Mesodermal cell (in vitro differentiated cells): Measurements from ENCODE around the gene NACA.
"Not testable (repeated sequence)": the region's sequence is repeated elsewhere in the genome, so short reads cannot be mapped to it uniquely, and the experiment has no call there.

Experiments
- H3K27ac ChIP-seq: 2 replicates; pipeline ENCODE4 v1.7.0; 2013; ENCODE audit warnings: mild to moderate bottlenecking, low read depth, low read length, moderate library complexity; ENCODE audit not compliant: severe bottlenecking
- H3K36me3 ChIP-seq: 2 replicates; pipeline ENCODE4 v1.7.1; 2013; ENCODE audit warnings: mild to moderate bottlenecking, low read length, moderate library complexity; ENCODE audit not compliant: control insufficient read depth, insufficient read depth
- H3K4me1 ChIP-seq: one replicate; pipeline ENCODE4 v1.7.1; 2013; ENCODE audit warnings: mild to moderate bottlenecking, low read length; ENCODE audit not compliant: insufficient read depth, control insufficient read depth, poor library complexity, severe bottlenecking
- H3K4me3 ChIP-seq: 2 replicates; pipeline ENCODE4 v1.7.0; 2013; ENCODE audit warnings: low read length, control low read depth, mild to moderate bottlenecking; ENCODE audit not compliant: insufficient read depth, poor library complexity, severe bottlenecking; ENCODE audit errors: extremely low read depth
- H3K9me3 ChIP-seq: 2 replicates; pipeline ENCODE4 v1.7.1; 2013; ENCODE audit warnings: mild to moderate bottlenecking, low read length, moderate library complexity; ENCODE audit not compliant: control insufficient read depth
- WGBS, 2 experiments: methylation state at CpG; one replicate each; pipeline ENCODE4 v1.1.5; 2013; ENCODE audit warnings: missing lambda C conversion rate in 2 of 2; ENCODE audit not compliant: insufficient coverage in 2 of 2; 5-methylcytosine and 5-hydroxymethylcytosine counted together

Gene NACA

DNA sequence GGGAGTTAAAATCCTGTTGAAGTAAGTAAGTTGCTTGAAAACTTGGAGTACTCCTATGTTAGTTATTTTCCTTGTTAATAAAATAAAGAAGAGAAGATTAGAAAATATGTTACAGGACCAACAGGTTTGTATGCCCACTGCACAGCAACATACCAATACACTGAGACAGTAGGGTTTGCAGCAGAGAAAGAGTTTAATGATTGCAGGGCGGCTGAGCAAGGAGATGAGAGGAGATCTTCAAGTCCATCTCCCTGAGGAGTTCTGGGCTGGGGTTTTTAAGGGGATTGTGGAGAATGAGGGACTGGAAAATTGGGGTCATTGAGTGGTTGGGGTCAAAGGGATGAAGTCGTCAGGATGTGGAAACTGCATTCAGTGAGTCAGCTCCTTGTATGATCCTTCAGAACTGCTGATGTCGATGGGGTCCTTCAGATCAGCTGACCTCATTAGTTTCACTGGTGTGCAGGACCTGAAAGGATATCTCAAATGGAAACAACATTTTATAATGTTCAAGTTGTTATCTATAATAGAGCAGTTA is 33.7 kb upstream of the NACA start:
- no peaks in the 10 kb centered on the region for H3K36me3 ChIP-seq
- H3K27ac ChIP-seq: no peak overlapping the region
- no peak overlapping the region for H3K4me3 ChIP-seq
- H3K9me3 ChIP-seq: peaks cover 13% of the 10 kb centered on the region
- H3K4me1 ChIP-seq: no peaks in the 10 kb centered on the region
- 81 to 92% methylated on average over 2 to 3 of the region's 3 CpGs for WGBS, 2 experiments

DNA sequence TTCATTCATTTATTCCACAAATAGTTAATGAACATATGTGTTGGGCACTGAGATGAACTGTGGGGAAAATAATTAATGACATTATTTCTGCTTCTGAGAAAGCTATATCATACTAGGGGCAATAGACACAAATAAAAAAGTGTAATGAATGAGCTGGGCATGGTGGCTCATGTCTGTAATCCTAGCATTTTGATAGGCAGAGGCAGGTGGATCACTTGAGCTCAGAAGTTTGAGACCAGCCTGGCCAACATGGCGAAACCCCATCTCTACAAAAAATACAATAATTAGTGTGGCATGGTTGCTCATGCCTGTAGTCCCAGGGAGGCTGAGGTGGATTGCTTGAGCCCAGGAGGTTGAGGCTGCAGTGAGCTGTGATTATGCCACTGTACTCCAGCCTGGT is 32.9 kb upstream of the NACA start:
- H3K4me3 ChIP-seq, H3K4me1 ChIP-seq, H3K36me3 ChIP-seq, H3K27ac ChIP-seq: not testable (repeated sequence)
- no CpG with 5 or more reads among the region's 1 CpG for WGBS, 2 experiments
- peaks cover 13% of the 10 kb centered on the region for H3K9me3 ChIP-seq

DNA sequence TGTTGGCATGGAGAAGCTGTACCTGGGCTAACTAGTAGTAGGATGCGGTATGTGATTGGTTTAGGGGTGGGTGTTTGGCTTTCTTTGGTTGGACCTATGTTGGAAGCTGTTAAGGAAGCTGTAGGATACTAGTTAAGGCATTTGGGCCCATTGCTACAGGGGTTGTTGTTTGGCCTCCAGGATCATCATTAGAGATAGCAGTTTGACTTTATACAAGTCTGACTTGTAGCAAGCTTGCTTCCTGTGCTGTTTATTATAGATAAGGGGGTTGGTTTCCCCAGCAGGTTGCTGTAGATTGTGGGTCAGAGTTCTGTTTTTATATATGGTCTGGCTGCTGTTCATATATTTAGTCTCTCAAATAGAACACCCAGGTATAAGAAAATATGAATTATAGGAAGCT is 28.5 kb upstream of the NACA start:
- 90 to 100% methylated on average over 1 of the region's 1 CpG for WGBS, 2 experiments
- no peaks in the 10 kb centered on the region for H3K4me1 ChIP-seq
- H3K27ac ChIP-seq: no peak overlapping the region
- H3K9me3 ChIP-seq: peaks cover 6% of the 10 kb centered on the region
- H3K36me3 ChIP-seq: peaks cover 9% of the 10 kb centered on the region
- no peak overlapping the region for H3K4me3 ChIP-seq

DNA sequence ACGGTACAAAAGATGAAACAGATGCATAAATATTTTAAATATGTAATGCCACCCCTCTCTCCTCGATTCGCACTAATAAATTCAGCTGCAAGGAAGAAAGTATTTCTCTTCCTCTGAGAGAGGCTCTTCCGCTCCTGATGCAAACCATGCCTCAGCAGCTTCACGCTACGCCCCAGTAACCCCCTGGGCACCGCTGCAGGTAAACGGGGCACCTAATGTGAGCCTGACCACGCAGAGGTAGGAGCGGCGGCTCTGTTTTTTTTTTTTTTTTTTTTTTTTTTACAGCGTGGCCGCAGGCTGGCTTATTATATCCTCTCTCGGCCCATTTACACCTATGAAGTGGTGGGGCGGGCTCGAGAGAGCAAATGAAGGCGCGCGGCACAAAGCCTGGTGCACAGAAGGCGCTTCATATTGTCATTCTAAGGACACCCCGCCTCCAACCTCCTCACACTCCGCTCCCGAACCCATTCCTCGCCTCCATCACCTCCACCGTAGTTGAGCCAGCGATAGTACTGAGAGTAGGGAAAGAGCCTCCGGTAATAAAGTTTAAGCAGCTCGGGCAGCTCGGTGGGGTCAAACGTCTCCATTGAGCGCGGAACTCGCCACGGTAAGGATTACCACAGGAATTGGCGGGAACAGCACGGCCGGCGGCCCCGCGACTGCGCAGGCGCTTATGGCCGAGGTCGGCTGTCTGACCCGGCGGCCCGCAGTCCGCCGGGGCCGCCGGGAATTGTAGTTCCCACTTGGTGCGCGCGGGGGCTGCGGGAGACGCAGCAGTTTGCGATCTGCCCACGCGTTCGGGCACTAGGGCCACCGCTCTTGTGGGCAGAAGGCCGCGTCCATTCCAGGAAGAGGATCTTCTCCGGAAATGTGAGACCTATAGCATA is 26.9 kb upstream of the NACA start, which contains the start of gene PRIM1:
TSS of gene PRIM1 (minus strand) at position 612 of the 887 bp plus-strand sequence. CDS start at position 587, 25 bp downstream.
- Histone ChIP-seq H3K9me3 (no peaks in the 10 kb centered on the region), H3K4me3 (peak within 1 kb of the TSS; percentile 65), H3K36me3 (peaks cover 22% of the 10 kb centered on the region), H3K4me1 (no peaks in the 10 kb centered on the region), H3K27ac (peak within 1 kb of the TSS; percentile 66)
- 0 to 1% methylated on average over 40 to 50 of the region's 64 CpGs for WGBS, 2 experiments

DNA sequence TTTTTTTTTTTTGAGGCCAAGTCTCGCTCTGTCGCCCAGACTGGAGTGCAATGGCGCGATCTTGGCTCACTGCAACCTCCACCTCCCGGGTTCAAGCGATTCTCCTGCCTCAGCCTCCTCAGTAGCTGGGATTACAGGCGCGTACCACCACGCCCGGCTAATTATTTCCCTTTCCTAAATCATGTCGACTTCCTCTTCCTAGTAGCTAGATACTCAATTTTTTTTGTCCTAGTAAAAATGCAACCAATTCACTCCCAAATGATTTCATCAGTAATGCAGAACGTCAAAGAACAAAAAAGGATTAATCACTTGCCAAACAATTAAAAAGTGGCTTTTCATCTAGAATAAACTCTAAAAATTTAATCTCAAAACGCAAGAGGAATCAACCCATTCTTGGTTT is 25.5 kb upstream of the NACA start:
- H3K36me3 ChIP-seq: peaks cover 33% of the 10 kb centered on the region
- H3K4me3 ChIP-seq, H3K4me1 ChIP-seq, H3K27ac ChIP-seq, H3K9me3 ChIP-seq: not testable (repeated sequence)
- 93 to 94% methylated on average over 12 to 13 of the region's 13 CpGs for WGBS, 2 experiments

DNA sequence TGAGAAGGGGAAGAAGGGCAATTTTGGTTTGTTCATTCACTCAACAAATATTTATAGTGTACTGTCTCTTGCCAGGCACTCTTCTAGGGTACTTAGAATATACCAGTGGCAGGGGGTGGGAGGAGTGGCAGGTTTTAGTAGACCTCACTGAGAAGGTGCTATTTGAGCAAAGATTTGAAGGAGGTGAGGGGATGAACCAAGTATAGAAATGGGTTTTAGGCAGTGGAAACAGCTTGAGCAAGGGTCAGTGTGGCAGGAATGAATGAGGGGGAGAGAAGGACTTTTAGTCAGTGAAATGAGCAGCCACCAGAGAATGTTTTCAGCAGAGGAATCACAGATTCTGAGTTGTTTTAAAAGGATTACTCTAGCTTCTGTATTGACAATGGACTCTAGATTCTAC is 24.8 kb upstream of the NACA start:
- Histone ChIP-seq H3K9me3 (no peaks in the 10 kb centered on the region), H3K36me3 (peaks cover 40% of the 10 kb centered on the region), H3K4me1 (no peaks in the 10 kb centered on the region), H3K27ac (no peak overlapping the region), H3K4me3 (no peak overlapping the region)

DNA sequence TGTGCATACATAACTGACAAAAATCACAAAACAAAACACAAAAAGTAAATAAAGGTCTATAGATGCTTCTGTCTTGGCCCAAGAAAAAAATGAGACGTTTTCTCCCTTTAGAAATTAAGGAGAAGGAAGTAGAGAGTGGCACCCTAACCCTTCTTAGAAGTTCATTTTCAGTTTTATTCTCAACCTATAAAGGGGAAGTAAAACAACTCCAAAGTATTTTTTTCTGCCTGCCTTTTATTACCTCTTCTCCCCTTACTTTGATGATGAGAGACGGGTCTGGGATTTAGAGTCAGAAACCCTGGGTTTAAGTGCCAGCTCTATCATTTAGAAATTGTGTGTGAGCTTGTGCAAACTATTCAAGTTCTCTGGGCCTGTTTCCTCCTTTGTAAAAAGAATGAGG is 24.3 kb upstream of the NACA start:
- no peak overlapping the region for H3K4me3 ChIP-seq
- H3K9me3 ChIP-seq: no peaks in the 10 kb centered on the region
- H3K4me1 ChIP-seq: no peaks in the 10 kb centered on the region
- 100% methylated on average over 1 of the region's 2 CpGs; no CpG with 5 or more reads in 1 of the 2 experiments for WGBS, 2 experiments
- H3K27ac ChIP-seq: no peak overlapping the region
- H3K36me3 ChIP-seq: peaks cover 45% of the 10 kb centered on the region

DNA sequence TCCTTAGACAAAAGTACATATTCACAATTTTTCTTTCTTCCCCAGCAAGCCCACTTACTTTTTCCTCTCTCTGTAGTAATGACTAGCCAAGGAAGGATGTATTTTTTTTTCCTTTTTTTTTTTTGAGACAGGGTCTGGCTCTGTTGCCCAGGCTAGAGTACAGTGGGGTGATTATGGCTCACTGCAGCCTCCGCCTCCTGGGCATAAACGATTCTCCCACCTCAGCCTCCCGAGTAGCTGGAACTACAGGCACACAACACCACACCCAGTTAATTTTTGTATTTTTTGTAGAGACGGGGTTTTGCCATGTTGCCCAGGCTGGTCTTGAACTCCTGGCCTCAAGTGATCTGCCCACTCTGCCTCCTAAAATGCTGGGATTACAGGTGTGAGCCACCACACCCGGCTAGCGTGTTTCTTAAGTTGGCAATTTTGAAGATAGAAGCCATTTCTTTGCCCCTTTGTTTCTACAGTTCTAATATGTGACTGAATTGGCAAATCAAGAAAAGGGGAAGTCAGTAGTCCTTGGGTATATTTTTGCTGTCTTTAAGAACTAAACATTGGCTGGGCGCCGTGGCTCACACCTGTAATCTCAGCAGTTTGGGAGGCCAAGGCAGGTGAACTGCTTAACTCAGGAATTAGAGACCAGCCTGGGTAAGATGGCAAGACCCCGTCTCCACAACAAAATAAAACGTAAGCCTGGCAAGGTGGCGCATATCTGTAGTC is 3.2 kb upstream of the NACA start:
- Histone ChIP-seq H3K9me3 (no peaks in the 10 kb centered on the region), H3K27ac (no peak overlapping the region), H3K4me3 (no peak overlapping the region), H3K36me3 (peaks cover 41% of the 10 kb centered on the region), H3K4me1 (peaks cover under 1% of the 10 kb centered on the region)
- WGBS, 2 experiments: 93 to 98% methylated on average over 6 to 8 of the region's 11 CpGs

DNA sequence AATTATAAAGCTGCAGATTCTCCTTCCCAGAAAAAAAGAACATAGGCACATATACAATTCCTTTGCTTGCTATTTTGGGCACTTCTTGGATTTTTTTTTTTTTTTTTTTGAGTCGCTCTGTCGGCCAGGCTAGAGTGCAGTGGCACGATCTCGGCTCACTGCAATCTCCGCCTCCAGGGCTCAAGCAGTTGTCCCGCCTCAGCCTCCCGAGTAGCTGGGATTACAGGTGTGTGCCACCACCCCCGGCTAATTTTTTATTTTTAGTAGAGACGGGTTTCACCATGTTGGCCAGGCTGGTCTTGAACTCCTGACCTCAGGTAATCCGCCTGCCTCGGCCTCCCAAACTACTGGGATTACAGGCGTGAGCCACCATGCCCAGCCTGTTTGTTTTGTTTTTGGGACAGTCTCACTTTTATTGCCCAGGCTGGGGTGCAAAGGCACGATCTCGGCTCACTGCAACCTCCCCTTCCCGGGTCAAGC is 1.1 kb upstream of the NACA start:
- Histone ChIP-seq H3K4me3 (peak overlapping the region; percentile 99), H3K4me1 (peaks cover 21% of the 10 kb centered on the region), H3K36me3 (peaks cover 43% of the 10 kb centered on the region), H3K27ac (peak overlapping the region; percentile 98)
- not testable (repeated sequence) for H3K9me3 ChIP-seq
- 96 to 100% methylated on average over 10 to 15 of the region's 15 CpGs for WGBS, 2 experiments

DNA sequence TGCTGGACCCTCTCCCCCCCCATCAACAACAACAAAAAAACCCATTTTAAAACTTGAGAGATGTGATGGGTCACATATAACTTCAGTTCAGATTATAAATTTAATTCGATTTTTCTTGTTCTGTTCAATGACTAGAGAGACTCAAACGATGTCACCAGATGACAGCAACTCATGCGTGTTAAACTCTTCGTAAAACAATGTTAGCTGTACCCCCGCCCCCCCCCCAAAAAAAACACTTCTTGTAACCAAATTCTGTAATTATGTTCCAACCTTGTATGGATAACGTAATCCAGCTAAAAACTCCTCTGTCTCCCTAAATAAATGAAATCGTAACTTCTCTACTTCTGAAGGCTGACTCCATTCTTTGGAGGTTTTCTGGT is 614 bp upstream of the NACA start:
- Histone ChIP-seq H3K27ac (peak overlapping the region; percentile 98), H3K9me3 (no peaks in the 10 kb centered on the region), H3K4me3 (peak overlapping the region; percentile 99), H3K4me1 (peaks cover 24% of the 10 kb centered on the region), H3K36me3 (peaks cover 45% of the 10 kb centered on the region)
- WGBS, 2 experiments: 65 to 76% methylated on average over 4 to 5 of the region's 7 CpGs

DNA sequence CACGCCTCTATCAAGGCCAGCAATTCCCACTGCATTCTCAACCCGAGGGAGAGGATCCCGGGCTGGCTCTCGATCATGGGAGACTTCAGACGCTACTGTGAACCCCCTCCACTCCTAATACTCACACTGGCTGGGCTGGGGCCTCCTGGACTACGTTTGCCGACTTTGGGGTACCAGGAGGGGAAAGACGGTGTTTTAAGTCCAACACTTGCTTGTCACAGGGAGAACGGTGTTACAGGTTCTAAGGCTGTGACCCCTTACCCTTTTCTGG is 463 bp downstream of the NACA start:
- Histone ChIP-seq H3K36me3 (peaks cover 53% of the 10 kb centered on the region), H3K9me3 (no peaks in the 10 kb centered on the region)

More for the DNA sequence above, 463 bp downstream of the NACA start:
- H3K4me1 ChIP-seq: peaks cover 24% of the 10 kb centered on the region
- peak overlapping the region; percentile 99 for H3K4me3 ChIP-seq
- peak overlapping the region; percentile 98 for H3K27ac ChIP-seq
- 0 to 4% methylated on average over 4 to 7 of the region's 9 CpGs for WGBS, 2 experiments
